HG03442 (cell line): ENCODE measurements around the gene USP44.
A peak's percentile ranks its signal among the peaks of the same experiment; 100 is the strongest.
"Not testable (repeated sequence)": the region's sequence is repeated elsewhere in the genome, so short reads cannot be mapped to it uniquely, and the experiment has no call there.

Experiments
- ATAC-seq: cut with Tn5 transposase; IDR thresholded peaks from one replicate; pipeline ENCODE4 v1.9.1; 2021; ENCODE audit warnings: mild to moderate bottlenecking, moderate library complexity; ENCODE audit not compliant: unreplicated experiment

USP44 gene

DNA sequence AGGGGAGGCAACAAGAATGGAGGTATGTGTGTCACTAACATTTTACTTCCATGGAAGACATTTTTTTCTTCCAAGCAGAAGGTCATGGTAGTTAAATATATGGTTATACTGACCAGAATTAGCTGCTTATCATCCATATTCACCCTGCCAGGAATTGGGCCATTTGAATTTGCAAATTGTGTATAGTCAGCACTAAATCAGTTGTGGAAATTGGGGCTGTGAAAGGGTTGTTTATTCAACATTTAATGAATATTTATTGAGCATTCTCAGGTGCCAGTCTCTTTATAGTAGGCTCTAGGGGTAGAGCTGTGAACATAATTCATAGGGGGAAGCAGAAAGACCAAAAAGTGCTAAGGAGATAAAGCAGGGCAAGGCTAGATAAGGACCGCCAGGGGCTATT lies 39.3 kb downstream of the USP44 start:
- no peak for ATAC-seq

DNA sequence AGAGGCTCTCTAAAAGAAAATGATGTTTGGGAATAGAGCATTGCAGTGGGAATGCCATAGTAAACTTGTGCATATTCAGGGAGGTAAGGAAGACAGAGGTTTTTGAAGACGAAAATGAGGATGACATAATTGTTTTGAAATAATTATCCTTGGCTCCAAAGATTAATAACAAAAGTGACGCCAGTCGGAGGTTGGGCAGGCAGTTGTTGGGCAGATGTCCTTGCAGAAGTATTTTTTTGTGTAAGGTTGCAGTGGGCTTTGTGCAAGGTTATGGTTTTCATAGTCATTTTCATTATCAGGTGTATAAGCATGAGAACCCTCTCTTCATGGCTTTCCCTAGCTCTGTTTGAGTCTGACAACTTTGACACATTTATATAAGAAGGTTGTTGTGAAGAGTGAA lies 42.0 kb downstream of the USP44 start:
- ATAC-seq: no peak

DNA sequence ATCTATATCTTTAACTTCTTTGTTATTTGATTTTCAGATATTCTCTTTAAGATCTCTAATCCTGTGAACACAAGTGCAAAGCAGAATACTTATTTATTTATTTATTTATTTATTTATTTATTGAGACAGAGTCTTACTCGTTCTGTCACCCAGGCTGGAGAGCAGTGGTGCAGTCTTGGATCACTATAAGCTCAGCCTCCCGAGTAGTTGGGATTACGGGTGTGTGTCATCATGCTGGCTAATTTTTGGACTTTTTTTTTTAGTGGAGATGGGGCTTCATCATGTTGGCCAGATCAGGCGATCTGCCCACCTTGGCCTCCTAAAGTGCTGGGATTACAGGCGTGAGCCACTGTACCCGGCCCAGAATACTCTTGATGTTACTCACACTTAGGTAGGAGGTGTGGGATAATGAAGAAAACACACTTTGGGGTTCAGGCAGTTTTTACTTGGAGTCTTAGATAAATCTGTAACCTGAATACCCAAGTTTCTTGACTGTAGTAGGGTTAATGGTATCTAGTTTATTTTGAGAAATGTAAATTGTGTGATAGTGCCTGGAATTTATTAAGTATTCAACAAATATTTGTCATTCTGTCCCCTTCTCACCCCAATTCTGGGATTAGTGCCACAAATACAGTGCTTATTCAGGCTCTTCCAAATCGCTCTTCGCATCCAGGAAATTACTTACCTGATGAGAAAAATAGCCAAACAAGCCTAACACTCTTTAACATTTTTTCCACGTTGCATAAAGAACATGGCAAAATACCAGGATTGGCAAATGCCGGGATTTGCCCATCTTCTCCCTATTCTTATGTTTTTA lies 44.4 kb downstream of the USP44 start:
- ATAC-seq: no peak

DNA sequence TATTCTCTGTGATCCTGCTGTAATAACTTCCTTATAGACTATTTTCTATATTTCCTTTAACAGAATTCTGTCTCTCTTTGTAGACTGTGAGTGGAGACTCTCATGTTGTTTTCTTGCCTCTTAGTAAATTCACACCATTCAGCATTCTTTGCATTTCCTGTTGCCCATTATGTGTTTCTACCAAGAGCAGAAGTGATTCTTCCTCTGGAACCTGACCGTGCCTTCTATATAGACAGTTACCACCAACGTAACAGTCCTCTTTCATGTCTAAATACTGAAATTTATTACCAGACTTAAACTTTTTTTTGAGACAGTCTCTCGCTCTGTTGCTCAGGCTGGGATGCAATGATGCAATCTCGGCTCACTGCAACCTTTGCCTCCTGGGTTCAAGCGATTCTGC lies 46.2 kb downstream of the USP44 start:
- no peak for ATAC-seq

DNA sequence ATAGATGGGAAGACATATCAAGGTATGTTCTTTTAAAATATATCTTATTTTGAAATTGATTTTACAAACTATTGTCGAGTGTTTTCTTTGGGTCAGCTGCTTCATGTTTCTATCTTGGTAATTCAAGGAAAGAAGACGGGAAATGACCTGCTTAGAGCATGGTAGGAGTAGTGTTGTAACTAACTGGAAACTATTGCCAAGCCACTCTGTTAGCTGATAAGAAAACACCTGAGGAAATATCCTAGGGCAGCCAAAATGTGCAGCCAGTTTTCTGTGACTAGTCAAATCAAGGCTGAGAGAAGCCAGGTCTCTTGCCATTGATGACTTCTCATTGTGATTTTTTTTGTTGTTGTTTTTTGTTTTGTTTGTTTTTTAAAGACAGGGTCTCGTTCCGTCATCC lies 47.1 kb downstream of the USP44 start:
- no peak for ATAC-seq

DNA sequence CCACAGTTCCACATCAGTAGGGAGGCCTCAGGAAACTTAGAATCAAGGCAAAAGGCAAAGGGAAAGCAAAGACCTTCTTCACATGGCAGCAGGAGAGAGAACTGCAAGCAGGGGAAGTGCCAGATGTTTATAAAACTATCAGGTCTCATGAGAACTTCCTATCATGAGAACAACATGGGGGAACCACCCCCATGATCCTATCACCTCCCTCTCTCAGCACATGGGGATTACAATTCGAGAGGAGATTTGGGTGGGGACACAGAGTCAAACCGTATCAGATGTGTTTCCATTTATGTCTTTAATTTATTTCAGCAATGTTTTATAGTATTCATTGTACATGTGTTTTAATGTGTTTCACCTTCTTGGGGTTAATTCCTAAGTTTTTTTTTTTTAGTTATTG lies 51.5 kb downstream of the USP44 start:
- no peak for ATAC-seq

DNA sequence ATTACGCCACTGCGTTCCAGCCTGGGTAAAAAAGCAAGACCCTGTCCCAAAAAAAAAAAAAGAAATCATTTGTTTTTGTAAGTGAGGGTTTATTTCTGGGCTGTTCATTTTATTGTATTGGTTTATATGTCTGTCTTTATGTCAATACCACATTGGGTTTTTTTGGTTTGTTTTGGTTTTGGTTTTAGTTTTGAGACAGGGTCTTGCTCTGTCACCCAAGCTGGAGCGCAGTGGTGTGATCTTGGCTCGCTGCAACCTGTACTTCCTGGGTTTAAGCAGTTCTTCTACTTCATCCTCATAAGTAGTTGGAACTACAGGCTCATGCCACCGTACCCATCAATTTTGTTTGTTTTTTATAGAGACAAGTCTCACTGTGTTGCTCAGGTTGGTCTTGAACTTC lies 52.3 kb downstream of the USP44 start:
- no peak for ATAC-seq

DNA sequence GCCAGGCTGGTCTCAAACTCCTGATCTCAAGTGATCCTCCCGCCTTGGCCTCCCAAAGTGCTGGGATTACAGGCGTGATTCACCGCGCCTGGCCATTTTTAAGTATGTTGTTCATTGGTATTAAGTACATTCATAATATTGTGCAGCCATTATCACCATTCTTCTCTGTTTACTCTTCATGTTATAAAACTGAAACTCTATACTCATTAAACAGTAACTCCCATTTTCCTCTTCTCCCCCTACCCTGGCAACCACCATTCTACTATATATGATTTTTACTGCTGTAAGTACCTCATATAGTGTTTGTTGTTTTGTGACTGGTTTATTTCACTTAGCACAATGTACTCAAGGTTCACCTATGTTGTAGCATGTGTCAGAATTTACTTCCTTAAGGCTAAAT lies 54.2 kb downstream of the USP44 start:
- ATAC-seq: no peak

DNA sequence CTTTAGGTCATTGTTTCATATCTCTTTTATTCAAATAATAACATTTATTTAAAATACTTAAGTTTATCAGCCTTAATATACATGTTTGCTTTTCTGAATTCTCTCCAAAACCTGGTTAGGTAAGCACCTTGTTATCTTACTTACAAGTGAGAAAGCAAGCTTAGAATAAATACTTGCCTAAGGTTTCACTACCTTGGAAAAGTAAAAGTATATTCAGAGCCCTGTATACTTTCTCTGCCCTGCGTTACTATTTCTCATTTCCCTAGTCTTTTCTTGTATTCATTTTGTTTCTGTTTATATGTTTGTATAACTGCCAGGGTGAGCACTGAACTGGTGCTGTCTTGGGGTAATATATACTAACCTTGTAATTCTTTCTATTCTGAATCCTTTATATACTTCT lies 55.8 kb downstream of the USP44 start:
- no peak for ATAC-seq

DNA sequence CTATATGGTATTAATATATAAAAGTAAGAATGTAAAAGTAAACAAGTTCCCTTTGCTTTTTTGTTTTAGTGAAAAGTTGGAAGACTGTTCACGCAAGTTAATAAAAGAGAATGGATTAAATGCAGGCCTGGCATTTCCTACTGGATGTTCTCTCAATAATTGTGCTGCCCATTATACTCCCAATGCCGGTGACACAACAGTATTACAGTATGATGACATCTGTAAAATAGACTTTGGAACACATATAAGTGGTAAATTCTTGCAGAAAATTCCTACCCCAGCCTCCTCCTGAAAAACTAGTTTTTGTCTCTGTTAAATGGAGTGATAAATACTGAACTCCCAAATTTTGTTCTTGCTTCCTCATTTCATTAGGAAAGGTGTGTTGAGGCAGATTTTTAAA lies 56.4 kb downstream of the USP44 start:
- no peak for ATAC-seq

DNA sequence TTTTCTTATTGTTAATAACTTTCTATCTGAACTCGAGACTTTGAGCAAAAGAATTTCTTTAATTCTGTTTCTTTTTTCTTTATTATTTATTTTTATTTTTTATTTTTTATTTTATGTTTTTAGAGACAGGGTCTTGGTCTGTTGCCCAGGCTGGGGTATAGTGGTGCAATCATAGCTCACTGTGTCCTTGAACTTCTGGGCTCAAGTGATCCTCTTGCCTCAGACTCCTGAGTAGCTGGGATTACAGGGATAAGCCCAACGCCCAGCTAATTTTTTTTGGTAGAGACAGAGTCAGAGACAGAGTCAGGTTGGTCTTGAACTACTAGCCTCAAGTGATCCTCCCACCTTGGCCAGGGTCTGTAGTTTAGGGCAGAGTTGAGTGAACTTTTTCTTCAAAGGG lies 58.8 kb downstream of the USP44 start:
- ATAC-seq: no peak

DNA sequence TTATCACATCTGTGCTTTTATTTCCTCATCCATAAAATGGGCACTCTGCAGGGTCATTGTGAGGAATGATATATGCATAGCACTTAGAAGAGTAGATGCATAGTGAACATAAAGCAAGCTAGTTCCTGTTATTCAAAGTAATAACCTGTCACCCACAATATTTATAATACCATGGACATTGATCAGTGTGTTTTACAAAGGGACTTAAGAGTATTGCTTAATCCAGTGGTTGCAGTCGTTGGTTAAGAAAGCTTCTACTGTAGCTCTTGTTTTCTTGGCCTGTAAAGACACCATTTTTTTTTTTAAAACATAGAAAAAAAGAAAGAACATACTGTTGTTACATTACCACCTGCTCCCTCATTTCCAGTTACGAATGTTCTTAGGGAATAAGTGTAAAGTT lies 64.3 kb downstream of the USP44 start:
- no peak for ATAC-seq

DNA sequence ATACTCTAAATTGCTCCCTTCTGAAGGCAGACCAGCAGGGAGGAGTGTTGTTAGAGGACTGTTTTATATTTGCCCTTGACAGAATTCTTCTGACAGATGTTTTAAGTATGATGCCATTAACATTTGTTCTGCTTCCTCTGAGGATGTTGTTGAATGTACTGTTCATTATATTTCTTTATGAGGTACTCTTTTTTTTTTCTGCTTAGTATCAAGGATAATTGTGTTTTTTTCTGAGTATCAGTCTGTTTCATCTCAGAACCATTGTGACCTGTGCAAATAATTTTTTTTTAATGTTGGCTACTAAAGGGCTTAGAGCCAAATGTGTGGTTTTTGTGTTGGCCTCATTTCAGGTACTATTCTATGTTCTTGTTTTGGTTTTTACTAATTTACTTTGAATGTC lies 66.8 kb downstream of the USP44 start:
- ATAC-seq: no peak

DNA sequence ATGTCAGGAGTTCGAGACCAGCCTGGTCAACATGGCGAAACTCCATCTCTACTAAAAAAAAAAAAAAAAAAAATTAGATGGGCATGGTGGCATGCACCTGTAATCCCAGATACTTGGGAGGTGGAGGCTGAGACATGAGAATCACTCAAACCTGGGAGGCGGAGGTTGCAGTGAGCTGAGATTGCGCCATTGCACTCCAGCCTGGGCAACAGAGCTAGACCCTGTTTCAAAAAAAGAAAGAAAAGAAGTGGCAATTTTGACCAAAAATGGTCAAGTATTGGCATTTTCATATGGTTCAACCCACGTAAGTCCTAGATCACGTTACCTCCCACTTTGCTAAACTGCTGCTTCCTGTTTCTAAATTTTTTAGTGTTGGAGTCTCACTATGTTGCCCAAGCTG lies 68.7 kb downstream of the USP44 start:
- ATAC-seq: not testable (repeated sequence)

DNA sequence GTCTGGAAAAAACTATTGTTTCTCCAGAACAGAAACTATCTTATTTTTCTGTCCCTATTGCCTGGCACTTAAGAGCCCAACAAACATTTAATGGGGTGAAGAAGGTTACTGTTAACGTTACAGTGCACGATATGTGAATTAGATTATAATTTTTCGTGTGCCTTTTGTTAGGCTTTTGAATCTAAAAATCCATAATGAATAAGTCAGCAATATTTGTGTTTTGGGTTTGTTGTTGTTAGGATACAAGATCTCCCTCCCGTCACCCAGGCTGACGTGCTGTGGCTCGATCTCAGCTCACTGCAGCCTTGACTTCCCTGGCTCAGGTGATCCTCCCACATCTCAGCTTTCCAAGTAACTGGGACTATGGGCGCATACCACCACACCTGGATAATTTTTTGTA lies 69.4 kb downstream of the USP44 start:
- no peak for ATAC-seq

DNA sequence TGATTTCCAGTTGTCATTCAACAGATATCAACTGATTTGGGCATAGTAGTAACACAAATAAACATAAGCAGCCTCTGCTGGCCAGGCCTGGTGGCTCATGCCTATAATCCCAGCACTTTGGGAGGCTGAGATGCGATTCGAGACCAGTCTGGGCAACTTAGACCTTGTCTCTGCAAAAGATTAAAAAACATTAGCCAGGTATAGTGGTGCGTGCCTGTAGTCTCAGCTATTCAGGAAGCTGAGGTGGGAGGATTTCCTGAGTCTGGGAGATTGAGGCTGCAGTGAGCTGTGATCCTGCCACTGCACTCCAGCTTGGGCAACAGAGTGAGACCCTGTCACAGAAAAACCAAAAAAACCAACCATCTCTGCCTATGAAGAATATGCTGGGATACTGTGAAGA lies 70.2 kb downstream of the USP44 start:
- ATAC-seq: no peak

DNA sequence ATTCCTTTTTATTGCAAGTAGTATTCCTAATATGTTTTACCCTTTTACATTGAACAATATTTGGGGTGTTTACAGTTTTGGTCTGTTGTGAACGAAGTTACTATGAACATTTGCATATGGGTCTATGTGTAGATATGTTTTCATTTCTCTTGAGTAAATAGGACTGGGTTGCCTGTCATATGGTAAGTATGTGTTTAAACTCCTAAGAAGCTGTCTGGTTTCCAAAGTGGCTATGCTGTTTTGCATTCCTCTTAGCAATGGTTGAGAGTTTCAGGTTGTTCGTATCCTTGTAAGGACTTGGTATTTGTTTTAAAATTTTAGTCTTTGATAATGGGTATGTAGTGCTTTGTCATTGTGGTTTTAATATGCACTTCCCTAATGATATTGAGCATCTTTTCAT lies 71.0 kb downstream of the USP44 start:
- no peak for ATAC-seq

DNA sequence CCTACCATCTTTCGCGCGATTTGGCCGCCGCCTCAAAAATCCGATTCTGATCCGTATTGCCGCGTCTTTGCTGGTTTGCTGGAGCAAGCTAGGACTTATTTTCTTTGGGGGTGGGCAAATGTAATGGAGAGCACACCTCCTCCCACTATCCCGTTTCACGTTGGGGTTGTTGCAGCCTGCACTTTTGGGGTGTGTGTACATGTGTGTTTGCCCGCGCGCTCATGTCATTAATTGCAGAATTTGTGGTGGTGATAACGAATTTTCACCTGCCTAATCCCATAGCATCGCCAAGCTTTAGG lies 76.7 kb downstream of the USP44 start:
- no peak for ATAC-seq

DNA sequence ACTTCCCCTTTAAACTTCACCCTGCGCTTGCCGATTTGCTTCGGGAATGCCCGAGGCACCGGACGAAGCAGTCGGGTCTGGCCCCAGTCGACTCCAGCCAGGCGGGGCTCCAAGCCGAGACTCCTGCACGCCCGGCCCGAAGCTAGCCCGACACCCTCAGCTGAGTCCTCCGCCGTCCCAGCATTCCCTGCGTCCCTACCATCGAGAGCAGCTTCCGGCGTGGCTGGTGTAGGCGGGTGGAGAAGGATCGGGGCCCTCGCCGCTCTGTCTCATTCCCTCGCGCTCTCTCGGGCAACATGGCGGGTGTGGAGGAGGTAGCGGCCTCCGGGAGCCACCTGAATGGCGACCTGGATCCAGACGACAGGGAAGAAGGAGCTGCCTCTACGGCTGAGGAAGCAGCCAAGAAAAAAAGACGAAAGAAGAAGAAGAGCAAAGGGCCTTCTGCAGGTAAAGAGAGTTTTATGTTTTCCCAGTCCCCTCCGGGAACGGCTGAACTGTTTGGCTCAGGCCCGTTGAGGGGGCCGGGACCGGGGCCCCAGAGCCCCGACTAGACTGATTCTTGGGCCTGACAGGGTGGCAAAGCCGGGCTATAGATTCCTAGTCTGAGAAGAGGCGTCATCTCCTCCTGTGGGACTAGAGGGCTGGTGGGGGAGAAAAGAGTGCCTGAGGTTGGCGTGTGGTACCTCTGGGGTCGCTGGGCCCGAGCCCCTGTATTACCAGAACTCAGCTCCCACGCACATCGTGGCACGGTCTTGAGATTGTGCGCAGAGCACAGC lies 77.2 kb downstream of the USP44 start, which contains the start of gene METAP2:
Gene METAP2 (plus strand): TSS at position 269 of the 776 bp plus-strand sequence. CDS start 28 bp downstream, at position 297.
- peak; percentile 98 for ATAC-seq

DNA sequence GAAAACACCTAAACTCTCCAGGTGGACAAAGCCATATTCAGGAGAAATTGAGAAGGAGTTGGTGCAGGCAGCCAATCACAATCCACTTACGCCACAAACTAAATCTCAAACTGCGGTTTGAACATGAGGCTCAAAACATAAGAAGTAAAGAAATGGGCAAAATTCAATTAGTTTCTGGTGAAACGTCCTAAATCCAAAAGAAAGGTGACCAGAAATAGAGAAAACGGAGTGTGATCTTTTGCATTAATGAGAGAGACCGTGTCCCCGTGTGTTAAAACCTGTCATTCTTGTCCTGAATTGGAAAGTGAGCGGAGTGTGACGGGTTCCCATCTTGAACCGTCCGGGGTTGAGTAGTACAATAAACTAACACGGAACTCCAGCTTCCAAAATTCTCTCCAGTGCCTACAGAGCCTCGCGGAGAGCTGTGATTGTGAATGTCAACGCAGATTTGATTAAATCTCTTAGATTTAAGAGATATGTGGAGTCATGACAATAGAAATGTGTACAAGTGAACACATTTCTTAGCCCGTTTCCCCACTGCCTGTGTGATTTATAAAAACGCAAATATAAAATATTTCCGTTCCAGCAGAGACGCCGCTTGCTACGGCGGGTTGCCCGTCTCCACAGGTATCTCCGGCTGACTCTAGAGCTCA lies 77.9 kb downstream of the USP44 start:
- peak; percentile 25 for ATAC-seq

DNA sequence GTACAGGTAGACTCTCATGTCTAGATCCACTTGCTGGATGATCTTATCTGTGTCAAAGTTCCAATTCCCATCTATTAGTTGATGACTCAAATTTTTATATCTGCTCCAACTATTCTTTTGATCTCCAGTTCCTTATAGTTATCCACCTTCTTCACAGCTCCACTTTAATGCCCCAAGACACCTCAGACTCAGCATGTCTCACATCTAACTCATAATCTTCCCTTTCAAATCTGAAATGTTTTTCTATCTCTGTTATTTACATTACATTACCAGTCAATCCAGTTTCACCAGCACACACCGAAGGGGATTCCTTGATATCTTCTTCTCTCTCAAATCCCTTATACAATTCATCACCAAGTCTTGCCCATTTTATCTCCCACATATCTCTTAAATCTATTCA lies 81.0 kb downstream of the USP44 start:
- ATAC-seq: no peak
